Right lobe of liver (tissue), 6 donors: ENCODE data around the gene DUSP28. TPM values are rescaled to one million over a fixed set of nuclear protein-coding genes. Genes with fewer than 3 reads are reported as not detected.

Source experiments
- ATAC-seq, 4 donors: fragments of 200-7000 bp; cut with Tn5 transposase; one replicate each; pipeline ENCODE4 v1.9.1; 2020; ENCODE audit warnings: mild to moderate bottlenecking in 4 of 4, moderate library complexity in 4 of 4
- DNase-seq, 3 donors: peaks; one replicate each; pipeline ENCODE4 v3.0.0-alpha.2; 2020
- H3K27ac ChIP-seq, 3 donors: fragments of 200-600 bp; one replicate each; pipeline ENCODE4 v1.8.0; 2022
- H3K27me3 ChIP-seq, 2 donors: fragments of 200-600 bp; one replicate each; pipeline ENCODE4 v1.8.0; 2022
- H3K36me3 ChIP-seq, 4 donors: fragments of 200-600 bp; sonication (generic) in 1 of 4; one replicate each; pipeline versions ENCODE4 v1.5.1 to v1.8.0; 2017 to 2022; ENCODE audit warnings: control low read depth in 1 of 4
- H3K4me1 ChIP-seq, 4 donors: fragments of 200-600 bp; sonication (generic) in 1 of 4; one replicate each; pipeline versions ENCODE4 v1.5.1 to v1.8.0; 2017 to 2022; ENCODE audit warnings: control low read depth in 1 of 4
- H3K4me3 ChIP-seq, 3 donors: fragments of 200-600 bp; one replicate each; pipeline ENCODE4 v1.8.0; 2022
- H3K9me3 ChIP-seq, 4 donors: fragments of 200-600 bp; sonication (generic) in 1 of 4; one replicate each; pipeline versions ENCODE4 v1.5.1 to v1.8.0; 2017 to 2022; ENCODE audit warnings: control low read depth in 1 of 4
- POLR2A ChIP-seq: fragments of 450-650 bp; IDR thresholded peaks from one replicate; pipeline ENCODE4 v1.6.1; 2017; ENCODE audit warnings: antibody characterized with exemption, mild to moderate bottlenecking
- WGBS: methylation state at CpG from one replicate; pipeline ENCODE4 v1.1.6; 2018; ENCODE audit warnings: low coverage, low lambda C conversion rate; ENCODE audit not compliant: insufficient coverage; ENCODE audit errors: missing lambda C conversion rate; 5-methylcytosine and 5-hydroxymethylcytosine counted together
- intact Hi-C, 2 donors: fragments of 100-400 bp; cut with DNase I; formaldehyde crosslinking; loops; one replicate each; pipeline versions ENCODE4 v1.11.2 to v1.14.1; 2022
- total RNA-seq, 6 experiments: library from RNA; depleted of rRNA in 2 of 6; stranded (reverse); fragments of >200 nt in 2 of 6; fragmentation: NEBNext Ultra II Directional in 3 of 6; extraction: Animal tissue kit (Norgen Biotek cat#: 25700) in 3 of 6; gene quantifications; one replicate each; pipeline versions ENCODE4 v1.1.0 to v1.2.4, GENCODE V29; 2016 to 2023
- TF ChIP-seq, protein P1 (sequence below), 4 donors: fragments of 200-600 bp in 3 of 4; fragments of 450-650 bp in 1 of 4; IDR thresholded peaks; one replicate each; pipeline versions ENCODE4 v1.5.1 to v1.8.0; 2016 to 2022; ENCODE audit warnings: antibody characterized with exemption in 4 of 4, mild to moderate bottlenecking in 2 of 4
- donor health status: DM: no; HTN: yes; CAD: no.
- donor health status: DM: no; HTN: no; CAD: no.
- donor health status: DM: no; HTN: no; CAD: no.
- donor health status: DM: no; HTN: yes; CAD: no.
- donor health status: DM: no; HTN: yes; CAD: no.

DUSP28 gene
- total RNA-seq, 6 experiments from 2014 or later, result 1.3 to 3.5 (median 2.1) TPM

DNA sequence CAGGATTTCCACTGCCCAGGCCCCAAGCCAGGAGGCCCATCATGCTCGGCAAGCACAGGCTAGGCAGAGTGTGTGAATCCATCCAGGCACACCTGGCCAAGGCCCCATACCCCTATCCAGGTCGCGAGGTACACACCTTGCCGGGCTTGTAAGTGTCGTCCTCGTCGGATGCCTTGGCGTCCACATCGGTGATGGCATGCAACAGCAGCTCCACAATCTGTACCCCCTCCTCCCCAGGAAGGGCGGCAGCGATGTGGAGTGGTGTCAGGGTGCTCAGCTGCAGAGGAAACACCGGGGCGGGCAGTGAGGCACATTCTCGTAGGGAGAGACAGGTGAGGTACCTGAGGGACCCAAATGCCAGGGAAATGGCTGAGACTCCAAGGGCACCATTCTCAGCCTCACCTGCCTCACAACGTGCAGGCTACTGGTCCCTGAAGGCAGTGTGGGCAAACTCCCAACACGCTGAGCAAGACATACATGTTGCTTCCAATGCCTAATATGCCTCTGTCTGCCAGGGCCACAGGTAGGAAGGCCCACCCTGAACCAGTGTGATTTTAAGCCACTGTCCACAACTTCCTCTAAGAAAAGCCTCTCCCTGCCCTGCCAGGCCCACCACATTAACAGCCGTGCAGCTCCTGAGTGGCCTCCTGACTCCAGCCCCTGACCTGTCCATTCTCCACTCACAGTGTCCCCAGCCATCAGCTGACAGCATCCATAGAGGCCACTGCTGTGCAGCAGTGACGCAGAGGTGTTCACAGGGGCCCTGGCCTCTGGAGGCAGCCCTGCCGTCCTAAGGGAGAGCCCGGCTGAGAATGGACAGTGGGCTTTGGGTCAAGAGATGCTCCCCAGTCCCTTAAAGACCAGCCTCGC lies 47.3 kb upstream of the DUSP28 start:
- 88% methylated on average over 2 of the region's 21 CpGs for WGBS
- intact Hi-C loops, result no loop called here
- Histone ChIP-seq H3K27me3 (no peaks in the 10 kb centered on the region), H3K4me1 (no peaks in the 10 kb centered on the region), H3K36me3 (no peaks in the 10 kb centered on the region), H3K9me3 (no peaks in the 10 kb centered on the region), H3K4me3 (no peak overlapping the region), H3K27ac (no peak overlapping the region)
- peak in 1 of 3 donors; percentile 40 for DNase-seq
- TF ChIP-seq, protein P1, sequence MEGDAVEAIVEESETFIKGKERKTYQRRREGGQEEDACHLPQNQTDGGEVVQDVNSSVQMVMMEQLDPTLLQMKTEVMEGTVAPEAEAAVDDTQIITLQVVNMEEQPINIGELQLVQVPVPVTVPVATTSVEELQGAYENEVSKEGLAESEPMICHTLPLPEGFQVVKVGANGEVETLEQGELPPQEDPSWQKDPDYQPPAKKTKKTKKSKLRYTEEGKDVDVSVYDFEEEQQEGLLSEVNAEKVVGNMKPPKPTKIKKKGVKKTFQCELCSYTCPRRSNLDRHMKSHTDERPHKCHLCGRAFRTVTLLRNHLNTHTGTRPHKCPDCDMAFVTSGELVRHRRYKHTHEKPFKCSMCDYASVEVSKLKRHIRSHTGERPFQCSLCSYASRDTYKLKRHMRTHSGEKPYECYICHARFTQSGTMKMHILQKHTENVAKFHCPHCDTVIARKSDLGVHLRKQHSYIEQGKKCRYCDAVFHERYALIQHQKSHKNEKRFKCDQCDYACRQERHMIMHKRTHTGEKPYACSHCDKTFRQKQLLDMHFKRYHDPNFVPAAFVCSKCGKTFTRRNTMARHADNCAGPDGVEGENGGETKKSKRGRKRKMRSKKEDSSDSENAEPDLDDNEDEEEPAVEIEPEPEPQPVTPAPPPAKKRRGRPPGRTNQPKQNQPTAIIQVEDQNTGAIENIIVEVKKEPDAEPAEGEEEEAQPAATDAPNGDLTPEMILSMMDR (IDR thresholded peaks at IDR 0.05), result no peak
- TF ChIP-seq POLR2A, result no peak
- ATAC-seq, result no peak

DNA sequence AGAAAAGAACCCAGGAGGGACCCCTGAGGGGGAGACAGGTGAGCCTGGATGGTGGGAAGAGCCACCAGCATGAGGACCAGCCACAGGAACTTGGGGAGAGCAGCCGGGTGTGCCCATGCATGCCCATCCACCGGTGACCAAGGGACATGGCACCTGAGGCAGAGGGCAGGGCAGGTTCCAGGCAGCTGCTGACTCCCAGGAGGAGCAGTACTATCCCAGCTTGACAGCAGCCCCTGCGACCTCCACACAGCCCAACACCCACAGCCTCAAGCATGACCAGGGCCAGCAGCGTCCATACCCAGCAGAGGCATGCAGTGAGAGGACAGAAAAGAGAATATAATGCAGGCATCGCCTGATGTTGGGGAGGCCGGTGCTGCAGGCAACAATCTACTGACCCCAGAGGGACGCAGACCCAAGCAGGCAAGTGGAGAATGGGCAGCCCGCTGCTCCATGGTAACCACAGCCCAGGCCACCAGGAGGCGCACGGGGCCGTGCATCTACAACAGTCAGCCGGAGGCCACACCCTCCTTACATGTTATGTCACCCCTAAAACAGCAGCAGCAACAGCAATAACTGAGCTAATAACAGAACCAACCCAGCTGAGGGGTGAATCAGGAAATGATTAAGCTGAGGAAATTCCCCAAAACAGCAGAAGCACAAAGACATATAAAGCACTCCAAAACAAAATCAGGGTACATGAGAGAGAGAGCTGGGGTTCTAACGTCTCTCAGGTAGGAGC lies 46.4 kb upstream of the DUSP28 start:
- no peaks in the 10 kb centered on the region for H3K27me3 ChIP-seq
- TF ChIP-seq, protein P1 (IDR thresholded peaks at IDR 0.05), result peak; percentile 71 to 80 (median 74)
- no peak for TF ChIP-seq POLR2A
- DNase-seq, result peak; percentile 75 to 83 (median 77)
- 48% methylated on average over 10 of the region's 13 CpGs for WGBS
- no peaks in the 10 kb centered on the region for H3K36me3 ChIP-seq
- H3K4me1 ChIP-seq, result no peaks in the 10 kb centered on the region
- H3K9me3 ChIP-seq, result no peaks in the 10 kb centered on the region
- intact Hi-C loops, result no loop called here
- ATAC-seq, result peak; percentile 87 to 98 (median 95)
- H3K27ac ChIP-seq, result no peak overlapping the region
- H3K4me3 ChIP-seq, result no peak overlapping the region

DNA sequence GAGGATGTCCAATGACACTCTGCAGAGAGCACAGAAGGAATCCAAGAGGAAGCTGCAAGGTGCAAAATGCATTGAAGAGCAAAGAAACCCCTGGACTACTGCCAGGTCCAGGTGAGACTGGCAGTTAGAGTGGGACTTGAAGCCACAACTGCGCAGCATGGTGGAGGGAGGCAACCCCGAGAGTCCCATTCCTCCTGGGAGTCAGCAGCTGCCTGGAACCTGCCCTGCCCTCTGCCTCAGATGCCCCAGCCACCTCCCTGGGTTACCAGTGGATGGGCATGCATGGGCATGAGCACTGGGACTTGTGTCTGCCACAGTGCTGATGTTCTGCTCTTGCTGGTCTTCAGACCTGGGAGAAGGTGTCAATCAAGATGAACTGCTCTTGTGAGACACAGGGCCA lies 45.5 kb upstream of the DUSP28 start:
- ATAC-seq (no peak), DNase-seq (peak in 1 of 3 donors; percentile 42)
- Histone ChIP-seq H3K27ac (no peak overlapping the region), H3K27me3 (no peaks in the 10 kb centered on the region), H3K9me3 (no peaks in the 10 kb centered on the region), H3K4me1 (no peaks in the 10 kb centered on the region), H3K36me3 (no peaks in the 10 kb centered on the region), H3K4me3 (no peak overlapping the region)
- TF ChIP-seq, protein P1 (IDR thresholded peaks at IDR 0.05), result no peak
- no peak for TF ChIP-seq POLR2A
- no CpG with 5 or more reads among the region's 2 CpGs for WGBS
- intact Hi-C loops, result no loop called here

DNA sequence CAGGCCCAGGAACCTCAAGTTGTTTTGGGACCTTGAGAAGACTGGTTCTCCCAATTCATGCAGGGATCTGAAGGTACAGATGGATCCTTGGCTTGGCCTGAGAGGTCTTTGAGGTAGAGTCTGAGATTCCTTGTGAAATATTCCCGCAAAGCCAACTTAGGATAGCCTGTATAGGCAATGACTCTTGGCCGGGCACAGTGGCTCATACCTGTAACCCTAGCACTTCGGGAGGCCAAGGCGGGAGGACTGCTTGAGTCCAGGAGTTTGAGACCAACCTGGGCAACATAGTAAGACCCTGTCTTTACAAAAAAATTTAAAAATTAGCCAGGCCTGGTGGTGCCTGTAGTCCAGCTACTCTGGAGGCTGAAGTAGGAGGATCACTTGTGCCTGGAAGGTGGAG lies 42.8 kb upstream of the DUSP28 start:
- DNase-seq (peak in 1 of 3 donors; percentile 22), ATAC-seq (no peak)
- H3K27ac ChIP-seq, result no peak overlapping the region
- H3K4me3 ChIP-seq, result no peak overlapping the region
- H3K4me1 ChIP-seq, result no peaks in the 10 kb centered on the region
- WGBS, result 96% methylated on average over 4 of the region's 4 CpGs
- H3K9me3 ChIP-seq, result no peaks in the 10 kb centered on the region
- no peaks in the 10 kb centered on the region for H3K27me3 ChIP-seq
- no peaks in the 10 kb centered on the region for H3K36me3 ChIP-seq
- intact Hi-C loops, result no loop called here
- TF ChIP-seq, protein P1 (IDR thresholded peaks at IDR 0.05), result no peak
- no peak for TF ChIP-seq POLR2A
